ENCODE measurements around the gene PIEZO1. TPM values are rescaled to one million over a fixed set of nuclear protein-coding genes. Genes with fewer than 3 reads are reported as not detected.

Gene PIEZO1
- total RNA-seq, 1 donor from 2014 or later: 111 TPM

DNA sequence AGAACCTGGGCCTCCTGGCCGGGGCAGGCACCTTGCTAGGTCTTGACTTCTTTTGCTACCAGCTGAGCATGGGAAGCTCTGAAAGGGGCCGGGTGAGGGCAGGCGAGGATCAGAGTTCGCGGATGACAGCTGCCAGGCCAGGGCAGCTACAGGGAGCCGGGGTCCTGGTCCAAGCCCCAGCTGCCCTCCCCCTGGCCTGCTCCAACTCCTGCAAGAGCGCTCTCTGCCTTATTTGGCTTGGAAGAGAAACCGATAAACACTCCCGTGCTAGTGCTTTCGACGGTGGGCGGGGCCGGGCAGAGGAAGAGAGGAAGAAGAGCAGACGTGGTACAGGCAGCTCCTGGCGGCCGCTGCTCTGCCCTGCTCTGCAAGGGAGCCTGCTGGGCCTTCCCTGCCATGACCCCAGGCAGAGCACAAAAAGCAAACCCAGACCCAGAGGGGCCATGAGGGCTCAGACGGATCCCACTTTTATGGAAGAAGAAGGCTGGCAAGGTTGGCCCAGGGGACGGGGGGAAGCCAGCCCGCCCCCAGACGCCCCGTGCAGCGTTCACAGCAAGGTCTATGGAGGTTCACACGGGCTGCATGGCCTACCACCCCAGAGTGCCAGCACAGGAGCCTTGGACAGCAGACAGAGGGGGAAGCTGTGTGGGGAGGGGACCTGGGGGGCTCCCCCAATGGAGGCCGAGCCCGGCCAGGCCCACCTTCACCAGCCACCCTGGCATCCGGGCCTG, 25.6 kb downstream of the PIEZO1 start:
- intact Hi-C loops (cut with DNase I): no loop called here
- ATAC-seq: peak; percentile 76

DNA sequence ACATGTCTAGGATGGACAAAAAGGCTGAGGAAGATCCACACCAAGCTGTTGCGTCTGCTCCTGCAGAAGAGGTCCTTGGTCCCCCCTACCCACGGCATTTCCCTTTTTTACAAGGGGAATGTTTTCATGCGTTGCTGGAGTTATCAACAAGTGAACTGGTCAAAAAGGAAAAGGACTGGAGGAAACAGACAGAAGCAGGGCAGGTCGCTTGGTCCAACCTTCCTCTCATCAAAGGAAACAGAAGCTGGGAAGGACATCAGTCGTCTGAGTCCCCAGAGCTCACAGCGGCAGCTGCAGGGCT, 26.1 kb downstream of the PIEZO1 start:
- intact Hi-C loops (cut with DNase I): no loop called here
- DNase-seq (ENCODE audit: low spot score): no peak
- ATAC-seq: no peak

More for the DNA sequence above, 25.6 kb downstream of the PIEZO1 start:
- no peak for DNase-seq (ENCODE audit: low spot score)

DNA sequence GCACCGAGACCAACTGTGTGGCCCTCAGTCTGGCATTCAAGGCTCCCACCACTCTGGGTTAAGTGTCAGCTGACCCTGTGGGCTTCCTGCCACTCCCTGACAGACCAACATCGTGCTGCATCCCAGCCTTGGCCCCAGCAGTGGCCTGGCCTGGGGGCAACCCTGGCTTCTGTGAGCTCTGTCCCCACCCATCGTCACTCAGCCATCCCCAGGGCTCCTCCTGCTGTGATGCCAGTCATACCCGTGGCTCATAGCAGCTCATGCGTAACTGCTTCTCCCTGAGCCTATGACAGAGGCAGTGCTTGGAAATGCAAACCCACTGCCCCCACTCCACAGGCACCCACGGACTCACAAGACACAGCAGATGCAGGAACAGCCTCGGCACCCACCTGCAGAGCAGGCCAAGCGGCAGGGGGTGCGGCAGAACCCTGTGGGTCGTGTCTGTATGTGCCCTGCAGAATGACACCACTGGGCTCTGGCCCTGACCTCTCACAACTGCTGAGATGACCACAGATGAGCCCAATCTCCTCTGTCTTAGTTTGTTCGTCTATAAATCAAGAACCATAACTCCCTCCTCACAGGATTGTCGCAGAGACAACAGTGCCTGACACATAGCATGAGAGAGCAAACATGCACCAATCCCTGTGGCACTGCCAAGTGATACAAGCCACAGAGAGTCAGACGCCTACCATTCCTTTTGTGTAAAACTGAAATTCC, 26.6 kb downstream of the PIEZO1 start:
- intact Hi-C loops (cut with DNase I): no loop called here
- ATAC-seq (no peak), DNase-seq (ENCODE audit: low spot score) (no peak)

DNA sequence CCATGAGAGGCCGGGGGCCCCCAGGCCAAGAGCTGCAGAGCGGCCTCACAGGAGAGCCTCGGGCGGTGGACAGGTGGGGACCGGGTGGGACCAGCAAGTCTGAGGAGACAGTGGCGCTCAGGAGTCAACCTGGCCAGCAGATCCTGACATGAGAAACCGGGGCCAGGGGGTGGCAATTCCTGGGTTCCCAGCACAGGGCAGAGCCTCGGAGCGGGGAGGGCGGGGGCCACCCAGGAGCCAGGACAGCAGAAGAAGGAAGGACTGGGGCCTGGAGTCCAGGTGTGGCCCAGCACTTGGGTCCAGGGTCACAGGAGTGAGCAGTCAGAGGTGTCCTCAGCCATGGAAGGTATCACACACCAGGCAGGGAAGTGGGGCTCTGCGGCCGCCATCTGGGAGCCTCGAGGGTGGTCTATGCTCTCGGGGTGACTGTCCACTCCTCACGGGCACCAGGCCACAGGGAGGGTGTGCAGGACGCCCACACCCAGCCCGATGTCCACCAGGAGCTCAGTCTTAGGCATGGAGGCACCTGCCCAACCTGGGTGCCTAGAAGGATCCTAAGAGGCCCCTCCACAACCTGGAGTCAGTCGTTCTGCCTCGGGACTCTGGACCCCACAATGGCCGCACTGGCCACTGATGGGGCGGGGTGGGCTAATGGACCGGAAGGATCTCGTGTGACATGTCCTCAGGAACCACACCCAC, 29.1 kb downstream of the PIEZO1 start:
- intact Hi-C loops (cut with DNase I): no loop called here
- DNase-seq (ENCODE audit: low spot score) (no peak), ATAC-seq (no peak)

DNA sequence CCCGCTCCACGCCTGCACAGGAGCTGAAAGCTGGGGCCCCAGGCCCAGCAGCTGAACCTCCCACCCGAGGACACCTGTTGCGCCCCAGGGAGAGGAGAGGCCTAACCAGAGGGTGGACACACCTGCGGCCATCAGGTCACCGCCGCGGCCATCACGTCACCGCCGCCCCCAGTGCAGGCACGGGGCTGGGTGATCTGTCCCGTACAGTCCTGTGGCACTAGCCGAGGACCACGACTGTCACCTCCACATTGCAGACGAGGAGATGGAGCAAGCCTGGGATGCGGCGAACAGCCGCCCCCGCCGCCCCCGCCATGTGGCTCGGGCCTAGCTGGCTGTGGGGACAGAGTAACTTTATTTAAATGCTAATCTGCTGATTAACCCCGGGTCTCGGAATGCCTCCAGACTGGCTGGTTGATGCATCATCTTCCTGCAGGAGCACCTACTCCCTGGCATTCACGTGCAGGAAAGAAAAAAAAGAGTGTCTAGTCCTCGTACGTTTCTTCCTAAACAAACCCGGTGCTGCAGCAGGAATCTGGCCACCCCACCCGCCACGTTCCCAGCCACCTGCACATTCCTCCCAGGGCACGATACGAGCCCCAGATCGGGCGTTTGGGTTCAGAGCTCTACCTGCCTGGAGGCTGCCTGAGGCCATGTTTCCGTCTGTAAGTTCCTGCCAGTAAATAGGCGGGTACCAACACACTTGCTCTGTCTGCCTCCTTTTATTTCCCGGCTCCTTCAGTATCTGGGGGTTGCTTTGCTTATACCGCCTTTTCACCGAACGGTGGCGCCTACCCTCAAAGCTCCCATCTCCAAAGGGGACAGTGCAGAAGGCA, 29.9 kb downstream of the PIEZO1 start:
- DNase-seq (ENCODE audit: low spot score): no peak
- intact Hi-C loops (cut with DNase I): no loop called here
- ATAC-seq: no peak

DNA sequence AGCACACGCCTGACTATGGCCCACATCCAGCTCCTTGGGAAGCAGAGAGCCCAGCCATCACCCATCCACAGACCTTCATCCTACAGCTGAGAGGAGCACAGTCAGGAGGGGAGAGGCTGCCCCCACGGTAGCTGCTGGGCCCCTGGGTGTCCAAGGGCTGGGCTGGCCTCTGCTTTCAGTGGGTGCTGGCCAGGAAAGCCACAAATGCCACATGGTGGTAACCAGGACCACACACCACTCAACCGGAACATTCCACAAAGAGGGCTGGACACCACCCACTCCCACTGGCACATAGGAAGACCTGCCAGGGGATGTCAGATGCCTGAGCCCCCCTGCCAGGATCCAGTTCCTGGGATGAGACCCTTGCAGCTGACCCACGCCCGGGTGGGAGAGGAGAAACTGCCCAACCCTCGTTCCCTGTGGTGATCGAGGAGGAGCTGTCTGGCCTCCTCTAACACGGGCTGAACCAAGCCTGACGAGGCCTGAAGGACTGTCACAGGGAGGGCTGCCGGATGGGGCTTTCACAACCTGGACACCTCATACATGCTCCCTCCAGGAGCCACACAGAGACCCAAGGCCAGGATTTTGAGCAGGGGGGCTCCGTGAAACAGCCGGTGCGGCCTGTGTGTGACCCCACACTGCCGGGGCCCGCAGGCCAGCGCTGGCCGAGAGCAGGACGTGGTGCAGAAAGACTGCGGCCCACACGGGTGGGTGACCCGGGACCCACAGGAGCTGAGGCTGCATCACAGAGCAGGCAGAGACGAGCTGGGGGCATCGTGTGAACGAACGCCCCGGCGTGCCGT, 30.7 kb downstream of the PIEZO1 start:
- intact Hi-C loops (cut with DNase I): no loop called here
- no peak for DNase-seq (ENCODE audit: low spot score)
- ATAC-seq: peak; percentile 18

DNA sequence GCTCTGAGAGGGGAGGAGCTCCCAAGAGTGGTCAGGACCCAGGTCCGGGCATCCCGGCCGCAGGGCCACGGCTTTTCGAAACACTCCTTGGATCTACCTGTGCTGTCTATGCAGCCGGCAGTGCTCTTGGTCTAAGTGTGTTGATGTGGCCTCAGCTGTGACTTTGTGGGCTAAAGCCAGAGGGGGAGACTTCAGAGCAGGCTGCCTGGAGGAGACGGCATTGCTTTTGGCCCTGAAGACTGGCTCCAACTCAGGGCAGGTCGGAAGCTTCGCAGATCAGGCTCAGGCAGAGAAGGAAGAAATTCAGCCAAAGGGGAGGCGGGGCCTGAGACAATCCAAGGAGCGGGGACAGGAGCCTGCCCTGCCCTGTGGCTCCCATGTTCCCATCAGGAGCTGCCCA, 31.4 kb downstream of the PIEZO1 start:
- intact Hi-C loops (cut with DNase I): no loop called here
- no peak for DNase-seq (ENCODE audit: low spot score)
- ATAC-seq: peak; percentile 8

DNA sequence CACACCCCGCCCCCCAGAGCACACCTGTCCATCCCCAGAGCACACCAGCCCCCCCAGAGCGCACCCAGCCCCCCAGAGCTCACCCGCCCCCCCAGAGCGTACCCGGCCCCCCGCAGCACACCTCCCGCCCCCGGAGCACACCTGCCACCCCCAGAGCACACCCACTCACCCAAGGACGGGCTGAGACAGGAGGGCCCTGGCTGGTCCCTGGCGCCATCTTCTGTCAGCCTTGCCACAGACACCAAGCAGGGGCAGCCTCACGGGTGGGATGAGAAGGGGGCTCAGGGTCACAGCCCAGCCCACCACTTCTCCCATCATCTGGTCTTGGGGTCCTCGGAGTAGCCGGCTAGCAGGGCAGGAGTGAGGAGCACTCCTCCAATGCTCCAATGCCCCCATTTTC, 31.8 kb downstream of the PIEZO1 start:
- intact Hi-C loops (cut with DNase I): no loop called here
- ATAC-seq (no peak), DNase-seq (ENCODE audit: low spot score) (no peak)

DNA sequence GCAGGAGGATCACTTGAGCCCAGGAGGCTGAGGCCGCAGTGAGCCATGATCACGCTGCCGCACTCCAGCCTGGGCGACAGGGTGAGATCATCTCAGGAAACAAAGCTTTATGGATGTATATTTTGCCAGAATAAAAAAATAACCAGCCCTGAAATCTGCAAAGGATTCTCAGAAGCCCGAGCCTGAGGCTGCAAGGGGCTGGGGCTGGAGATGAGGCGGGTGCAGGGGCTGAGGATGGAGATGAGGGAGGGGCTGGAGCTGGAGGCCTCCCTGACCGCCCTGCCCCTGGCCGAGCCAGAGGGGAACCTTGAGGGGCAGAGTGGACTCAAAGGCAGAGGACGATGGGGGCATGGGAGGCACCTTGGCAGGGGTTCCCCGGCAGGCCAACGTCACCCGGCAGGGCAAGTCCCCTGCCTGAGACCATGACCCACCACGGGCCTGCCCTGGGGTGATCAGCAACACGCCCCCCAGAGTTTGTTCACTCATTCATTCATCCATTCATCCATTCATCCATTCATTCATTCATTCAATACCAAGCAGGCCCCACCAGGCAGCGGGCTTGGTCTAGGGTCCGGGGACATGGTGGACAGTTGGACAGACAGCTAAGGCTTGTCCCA, 32.5 kb downstream of the PIEZO1 start:
- DNase-seq (ENCODE audit: low spot score) (no peak), ATAC-seq (no peak)
- intact Hi-C loops (cut with DNase I): no loop called here

DNA sequence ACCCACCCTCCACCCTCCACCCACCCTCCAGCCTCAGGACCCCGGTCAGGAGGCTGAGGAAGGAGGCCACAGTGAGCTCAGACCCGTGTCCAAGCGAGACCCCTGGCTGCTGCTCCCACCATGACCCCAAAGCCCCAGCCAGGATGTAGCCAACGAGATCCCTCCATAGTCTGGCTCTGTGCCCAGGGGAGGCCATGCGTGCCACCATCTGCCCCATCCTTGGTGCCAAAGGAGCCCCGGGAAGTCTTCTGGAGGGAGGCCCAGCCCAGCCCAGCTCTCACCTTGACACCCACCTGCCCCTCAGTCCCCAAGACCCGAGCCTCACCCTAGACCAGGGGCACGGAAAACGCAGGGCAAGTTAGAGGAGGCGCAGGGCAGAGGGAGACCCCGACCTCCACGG, 34.2 kb downstream of the PIEZO1 start:
- ATAC-seq (no peak), DNase-seq (ENCODE audit: low spot score) (no peak)
- intact Hi-C loops (cut with DNase I): no loop called here

DNA sequence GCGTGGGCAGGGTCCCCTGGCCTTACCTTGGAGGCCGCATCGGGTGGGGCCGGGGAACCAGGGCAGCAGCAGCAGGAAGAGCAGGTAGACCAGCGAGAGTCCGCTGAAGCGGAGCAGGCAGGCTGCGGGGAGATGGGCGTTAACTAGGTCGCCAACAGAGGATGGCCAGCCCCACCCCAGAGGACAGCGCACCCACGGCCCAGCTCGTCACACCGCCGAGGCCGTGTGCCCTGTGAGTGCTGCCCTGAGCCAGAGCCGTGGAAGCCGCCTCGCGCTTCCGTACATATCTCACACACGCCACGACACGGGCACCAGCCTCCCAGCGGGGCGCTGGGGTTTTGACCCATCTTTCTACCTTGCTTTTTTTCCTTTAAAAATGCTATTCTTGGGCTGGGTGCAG, 35.7 kb downstream of the PIEZO1 start:
- no peak for DNase-seq (ENCODE audit: low spot score)
- no peak for ATAC-seq
- intact Hi-C loops (cut with DNase I): loop anchor here (10.0 kb wide), 1 partner anchor 415 kb away; no protein-coding TSS in a partner anchor

DNA sequence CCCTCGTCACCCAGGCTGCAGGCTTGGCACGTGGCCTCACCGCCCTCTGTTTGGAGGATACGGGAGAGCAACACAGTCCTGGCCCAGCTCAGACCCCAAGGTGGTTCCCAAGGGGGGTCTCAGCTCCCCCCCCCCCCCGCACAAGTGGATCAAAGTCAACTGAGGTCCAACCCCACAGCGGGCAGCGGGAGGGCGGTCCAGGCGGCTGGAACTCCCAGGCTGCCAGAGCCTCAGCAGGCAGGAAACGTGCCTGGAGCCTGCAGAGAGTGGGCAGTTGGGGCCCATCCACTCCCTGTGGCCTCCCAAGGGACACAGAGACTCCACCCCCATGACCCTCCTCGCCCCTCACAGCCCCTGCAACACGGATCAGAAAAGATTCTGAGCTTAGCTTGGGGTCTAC, 36.7 kb downstream of the PIEZO1 start:
- intact Hi-C loops (cut with DNase I): loop anchor here (10.0 kb wide), 1 partner anchor 416 kb away; no protein-coding TSS in a partner anchor
- no peak for DNase-seq (ENCODE audit: low spot score)
- ATAC-seq: no peak

DNA sequence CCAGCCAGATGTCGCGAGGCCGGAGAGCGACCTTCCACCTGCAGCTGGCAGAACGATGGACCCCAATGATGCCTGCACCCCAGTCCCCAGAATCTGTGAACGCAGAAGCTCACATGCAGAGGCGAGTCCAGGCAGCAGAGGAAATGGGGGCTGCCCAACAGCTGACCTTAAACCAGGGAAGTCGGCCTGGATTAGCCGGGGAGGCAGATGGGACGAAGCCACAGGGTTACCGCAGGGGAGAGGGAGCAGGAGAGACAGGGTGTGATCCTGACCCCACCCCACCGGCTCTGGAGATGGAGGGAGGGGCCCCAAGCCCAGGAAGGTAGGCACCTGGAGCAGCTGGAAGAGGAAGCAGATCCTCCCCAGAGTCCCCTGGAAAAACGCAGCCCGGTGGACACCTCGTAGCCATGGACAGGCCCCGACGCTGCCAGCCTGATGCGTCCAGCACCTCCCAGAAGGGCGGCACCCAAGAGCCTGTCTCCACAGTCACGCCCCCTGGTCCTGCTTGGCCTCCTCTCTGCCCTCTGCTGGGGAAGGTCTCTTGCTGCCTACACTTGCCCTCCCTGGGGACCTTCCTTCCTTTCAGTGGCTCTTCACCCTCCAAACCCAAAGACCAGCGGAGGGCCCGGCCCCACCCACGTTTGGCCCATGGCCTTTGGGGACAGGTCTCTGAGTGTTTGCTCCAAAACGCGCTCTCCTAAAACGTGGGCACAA, 37.3 kb downstream of the PIEZO1 start:
- intact Hi-C loops (cut with DNase I): loop anchor here (10.0 kb wide), 1 partner anchor 417 kb away; no protein-coding TSS in a partner anchor
- DNase-seq (ENCODE audit: low spot score) (no peak), ATAC-seq (no peak)

DNA sequence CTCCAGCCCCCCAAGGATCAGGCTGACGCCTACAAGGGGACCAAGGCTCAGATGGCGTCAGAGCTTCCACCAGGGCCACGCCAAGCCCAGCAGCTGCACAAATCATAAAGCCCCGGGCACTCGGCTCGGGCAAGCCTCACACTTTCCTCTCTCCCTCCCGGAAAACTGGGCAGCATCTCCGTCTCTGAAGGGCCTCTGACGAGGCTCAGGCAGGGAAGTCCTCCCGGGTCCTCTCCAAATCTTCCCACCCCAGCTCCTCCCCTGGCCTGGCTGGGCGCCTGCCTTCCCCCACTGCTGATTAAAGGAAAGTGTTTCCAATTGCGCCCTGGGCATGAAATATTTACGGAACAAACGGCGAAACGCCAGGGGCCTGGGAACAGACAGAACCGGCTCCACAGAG, 38.5 kb downstream of the PIEZO1 start:
- intact Hi-C loops (cut with DNase I): loop anchor here (10.0 kb wide), 1 partner anchor 418 kb away; no protein-coding TSS in a partner anchor
- DNase-seq (ENCODE audit: low spot score) (no peak), ATAC-seq (peak; percentile 53)

DNA sequence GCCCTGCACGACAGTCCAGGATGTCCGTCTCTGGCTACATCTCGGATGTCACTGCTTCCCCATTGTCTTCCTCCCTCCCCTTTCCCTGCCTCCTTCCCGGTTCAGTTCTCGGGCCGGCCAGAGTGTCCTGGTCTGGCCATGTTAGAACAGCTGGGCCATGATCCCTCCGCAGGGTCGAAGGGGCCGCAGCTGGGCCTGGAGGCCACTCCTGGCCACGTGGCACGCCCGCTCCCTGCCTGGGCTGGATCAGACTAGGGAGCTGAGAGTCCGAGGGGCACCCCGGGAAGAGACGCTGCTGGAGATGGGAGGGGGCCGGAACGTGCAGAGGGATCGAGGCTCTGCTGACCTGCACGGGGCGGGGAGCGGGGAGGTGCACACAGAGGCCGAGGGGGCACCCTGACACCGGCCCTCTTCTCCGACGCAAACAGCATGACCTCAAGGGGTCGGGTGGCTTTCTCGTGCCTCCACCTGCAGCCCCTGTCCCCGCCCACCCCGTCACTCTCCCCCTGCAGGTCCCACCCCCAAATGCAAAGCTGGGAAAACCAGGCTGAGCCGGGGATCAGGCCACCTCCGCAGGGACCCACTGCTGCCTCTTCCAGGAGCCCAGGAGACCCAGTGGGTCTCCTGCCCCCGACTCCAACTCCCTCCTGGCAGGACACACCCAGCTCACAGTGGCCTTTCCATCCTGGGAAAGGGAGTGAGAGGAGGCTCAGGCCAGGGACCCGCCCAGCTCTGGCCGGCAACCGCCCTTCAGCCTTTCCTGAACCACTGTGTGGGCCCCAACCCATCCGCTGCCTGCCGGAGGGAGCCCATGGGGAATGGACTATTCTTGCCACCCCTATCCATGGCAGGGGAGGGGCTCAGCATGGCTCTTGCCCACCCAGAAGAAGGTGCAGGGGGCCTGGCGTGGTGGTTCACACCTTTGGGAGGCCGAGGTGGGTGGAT, 40.2 kb downstream of the PIEZO1 start:
- DNase-seq (ENCODE audit: low spot score) (no peak), ATAC-seq (peak; percentile 41)
- intact Hi-C loops (cut with DNase I): loop anchor here (10.0 kb wide), 1 partner anchor 420 kb away; no protein-coding TSS in a partner anchor

All from sciatic nerve (tissue), 2 donors.